NCI-H446 treated with DMSO at 0.1 percent for 48 hours (cell line): ENCODE results near the gene BCL2L12.

Experiments used
- DNase-seq: peaks from one replicate; lab custom pipeline; 2025; lab: John Stamatoyannopoulos, UW

Gene BCL2L12

GRCh38 chr19:49642492-49643035, 23.2 kb upstream of the BCL2L12 start:
- DNase-seq = no peak

- no peak for DNase-seq
Measured at GRCh38 chr19:49643466-49643865, 22.3 kb upstream of the BCL2L12 start.

DNA sequence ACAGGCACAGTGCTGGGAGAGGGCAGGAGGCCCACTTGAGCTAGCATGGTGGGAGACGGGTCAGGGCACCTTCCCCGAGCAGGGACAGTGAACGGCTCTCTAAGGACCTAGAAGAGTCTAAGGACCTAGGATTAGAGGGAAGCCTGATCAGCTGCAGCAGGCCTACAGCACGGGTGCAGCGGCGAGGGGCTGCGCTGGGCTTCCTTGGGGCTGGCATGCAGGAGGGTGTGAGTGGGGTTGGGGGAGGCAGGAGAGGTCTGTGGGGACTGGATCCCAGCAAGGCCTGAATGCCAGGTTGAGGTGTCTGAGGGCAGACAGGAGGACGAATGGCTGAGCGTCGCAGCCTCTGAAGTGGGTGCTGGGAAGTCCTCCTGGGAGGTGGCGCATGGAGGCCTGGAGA, 20.1 kb upstream of the BCL2L12 start:
- no peak for DNase-seq

GRCh38 chr19:49645995-49646394, 19.7 kb upstream of the BCL2L12 start:
- DNase-seq = no peak

GRCh38 chr19:49646586-49646985, 19.1 kb upstream of the BCL2L12 start:
- DNase-seq = no peak

DNA sequence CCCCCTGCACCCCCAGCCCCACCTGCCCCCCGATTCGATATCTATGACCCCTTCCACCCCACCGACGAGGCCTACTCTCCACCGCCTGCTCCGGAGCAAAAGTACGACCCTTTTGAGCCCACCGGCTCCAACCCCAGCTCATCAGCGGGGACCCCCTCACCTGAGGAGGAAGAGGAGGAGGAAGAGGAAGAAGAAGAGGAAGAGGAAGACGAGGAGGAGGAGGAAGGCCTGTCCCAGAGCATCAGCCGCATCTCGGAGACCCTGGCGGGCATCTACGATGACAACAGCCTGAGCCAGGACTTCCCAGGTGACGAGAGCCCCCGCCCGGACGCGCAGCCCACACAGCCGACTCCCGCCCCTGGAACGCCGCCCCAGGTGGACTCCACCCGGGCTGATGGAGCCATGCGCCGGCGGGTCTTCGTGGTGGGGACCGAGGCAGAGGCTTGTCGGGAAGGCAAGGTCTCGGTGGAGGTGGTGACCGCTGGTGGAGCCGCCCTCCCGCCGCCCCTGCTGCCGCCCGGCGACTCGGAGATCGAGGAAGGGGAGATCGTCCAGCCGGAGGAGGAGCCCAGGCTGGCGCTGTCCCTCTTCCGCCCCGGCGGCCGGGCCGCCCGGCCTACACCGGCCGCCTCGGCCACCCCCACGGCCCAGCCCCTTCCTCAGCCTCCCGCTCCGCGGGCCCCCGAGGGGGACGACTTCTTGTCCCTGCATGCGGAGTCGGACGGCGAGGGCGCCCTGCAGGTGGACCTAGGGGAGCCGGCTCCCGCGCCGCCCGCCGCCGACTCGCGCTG, 14.5 kb upstream of the BCL2L12 start:
- no peak for DNase-seq

GRCh38 chr19:49651820-49652550, 13.7 kb upstream of the BCL2L12 start:
- DNase-seq = no peak

DNA sequence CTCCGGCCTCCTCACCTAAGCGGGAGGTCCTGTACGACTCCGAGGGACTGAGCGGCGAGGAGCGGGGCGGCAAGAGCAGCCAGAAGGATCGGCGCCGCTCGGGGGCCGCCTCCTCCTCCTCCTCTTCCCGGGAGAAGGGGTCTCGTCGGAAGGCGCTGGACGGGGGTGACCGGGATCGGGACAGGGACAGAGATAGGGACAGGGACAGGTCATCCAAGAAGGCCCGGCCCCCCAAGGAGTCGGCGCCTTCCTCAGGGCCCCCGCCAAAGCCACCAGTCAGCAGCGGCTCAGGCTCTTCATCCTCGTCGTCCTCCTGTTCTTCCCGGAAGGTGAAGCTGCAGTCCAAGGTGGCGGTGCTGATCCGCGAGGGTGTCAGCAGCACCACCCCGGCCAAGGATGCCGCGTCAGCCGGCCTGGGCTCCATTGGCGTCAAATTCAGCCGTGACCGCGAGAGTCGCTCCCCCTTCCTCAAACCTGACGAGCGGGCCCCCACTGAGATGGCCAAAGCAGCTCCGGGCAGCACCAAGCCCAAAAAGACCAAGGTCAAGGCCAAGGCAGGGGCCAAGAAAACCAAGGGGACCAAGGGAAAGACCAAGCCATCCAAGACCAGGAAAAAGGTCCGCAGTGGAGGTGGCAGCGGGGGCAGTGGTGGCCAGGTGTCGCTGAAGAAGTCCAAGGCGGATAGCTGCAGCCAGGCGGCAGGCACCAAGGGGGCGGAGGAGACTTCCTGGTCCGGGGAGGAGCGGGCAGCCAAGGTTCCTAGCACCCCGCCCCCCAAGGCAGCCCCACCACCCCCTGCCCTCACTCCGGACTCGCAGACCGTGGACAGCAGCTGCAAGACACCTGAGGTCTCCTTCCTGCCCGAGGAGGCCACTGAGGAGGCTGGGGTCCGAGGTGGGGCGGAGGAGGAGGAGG, 12.9 kb upstream of the BCL2L12 start:
- no peak for DNase-seq

- no peak for DNase-seq
Measured at GRCh38 chr19:49653466-49653806, 12.3 kb upstream of the BCL2L12 start.

GRCh38 chr19:49654581-49654980, 11.2 kb upstream of the BCL2L12 start:
- no peak for DNase-seq

- DNase-seq = no peak
Measured at GRCh38 chr19:49655570-49656455, 9.9 kb upstream of the BCL2L12 start.

GRCh38 chr19:49656456-49657109, 9.2 kb upstream of the BCL2L12 start:
- no peak for DNase-seq

DNA sequence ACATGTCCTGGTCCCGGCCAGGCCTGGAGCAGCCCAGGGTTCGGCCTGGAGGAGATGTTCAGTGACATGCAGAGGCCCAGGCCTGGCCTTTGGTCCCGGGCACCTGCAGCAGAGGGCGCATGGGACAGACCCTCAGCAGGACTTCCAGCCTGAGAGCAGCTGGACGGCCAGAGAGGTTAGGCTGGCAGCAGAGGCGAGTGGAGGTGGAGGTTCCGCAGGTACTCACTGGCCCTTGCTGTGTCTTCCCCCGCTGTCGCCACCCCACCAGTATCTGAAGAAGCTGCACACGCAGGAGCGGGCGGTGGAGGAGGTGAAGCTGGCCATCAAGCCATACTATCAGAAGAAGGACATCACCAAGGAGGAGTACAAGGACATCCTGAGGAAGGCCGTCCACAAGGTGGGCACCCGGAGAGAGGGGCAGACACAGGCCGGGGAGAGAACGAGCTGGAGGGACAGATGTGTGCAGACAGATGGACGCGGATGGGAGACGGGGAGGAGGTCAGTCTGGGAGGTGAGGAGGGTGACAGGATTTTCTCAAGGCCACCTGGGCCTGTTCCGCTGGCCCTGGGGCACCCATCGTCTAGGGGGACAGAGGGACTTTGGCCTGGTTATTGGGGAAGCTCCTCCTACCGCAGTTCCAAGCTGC, 8.1 kb upstream of the BCL2L12 start:
- no peak for DNase-seq

GRCh38 chr19:49658139-49658517, 7.6 kb upstream of the BCL2L12 start:
- DNase-seq = no peak

DNA sequence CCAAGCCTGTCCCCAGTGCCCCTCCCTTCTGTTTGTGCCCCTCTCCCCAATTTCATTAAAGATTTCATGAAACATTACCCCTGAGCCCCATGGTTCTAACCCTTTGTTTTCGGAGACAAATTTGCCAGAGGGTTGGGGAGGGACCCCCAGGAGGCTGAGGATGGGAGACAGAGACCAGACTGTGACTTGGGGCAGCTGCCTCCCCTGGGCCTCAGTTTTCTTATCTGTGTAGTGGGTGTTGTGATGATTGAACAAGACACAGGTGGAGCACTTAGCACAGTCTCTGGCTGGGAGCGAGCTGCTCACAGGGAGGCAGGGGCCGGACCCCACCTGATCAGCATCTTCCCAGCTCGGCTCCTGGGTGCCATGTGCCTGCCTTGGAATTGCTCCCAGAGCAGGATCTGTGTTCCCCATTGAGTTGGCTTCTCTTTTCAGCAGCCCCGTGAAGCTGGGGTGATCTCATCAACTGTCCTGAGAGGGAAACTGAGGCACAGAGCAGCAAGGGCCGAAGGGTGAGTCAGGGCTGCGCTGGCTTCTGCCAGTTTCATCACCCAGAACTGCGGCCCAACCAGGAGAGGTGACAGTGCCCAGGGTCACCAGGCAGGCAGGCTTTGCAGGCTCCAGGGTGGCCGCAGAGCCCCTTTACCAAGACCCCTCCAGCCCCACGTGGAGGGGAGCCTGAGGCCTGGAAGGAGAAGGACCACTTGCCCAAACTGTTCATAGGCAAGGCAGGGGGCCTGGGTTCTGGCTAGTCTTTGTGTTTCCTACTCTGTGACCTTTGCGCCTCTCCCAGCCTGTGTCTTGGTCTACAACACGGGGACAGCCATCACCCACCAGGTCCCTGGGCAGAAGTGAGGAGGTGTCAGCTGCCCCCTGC, 6.9 kb upstream of the BCL2L12 start:
- no peak for DNase-seq

DNA sequence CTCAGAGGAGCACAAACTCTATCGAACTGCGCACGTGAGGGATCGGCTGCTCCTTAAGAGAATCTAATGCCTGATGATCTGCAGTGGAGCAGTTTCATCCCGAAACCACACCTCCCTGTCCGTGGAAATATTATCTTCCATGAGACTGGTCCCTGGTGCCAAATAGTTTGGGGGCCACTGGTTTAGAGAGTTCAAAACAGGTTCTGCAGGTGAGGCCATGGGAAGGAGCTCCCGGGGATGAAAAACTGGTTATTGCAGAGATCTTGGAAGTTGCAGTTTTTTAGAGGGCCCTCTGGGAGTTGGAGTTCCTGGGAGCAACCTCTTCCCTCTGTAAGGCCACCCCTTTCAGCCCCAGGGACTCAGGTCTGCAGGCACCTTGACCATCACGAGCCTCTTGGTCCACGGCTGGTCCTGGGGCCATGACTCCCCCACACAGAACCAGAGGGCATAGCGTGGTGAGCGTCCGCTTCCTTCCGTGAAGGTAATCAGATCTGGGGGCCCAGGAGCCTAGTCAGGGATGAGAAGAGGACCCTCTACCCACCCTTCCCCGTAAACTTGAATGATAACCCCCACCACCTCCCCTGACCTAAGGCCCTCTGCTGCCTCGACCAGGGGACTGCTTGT, 5.3 kb upstream of the BCL2L12 start:
- DNase-seq = no peak

GRCh38 chr19:49662011-49662410, 3.7 kb upstream of the BCL2L12 start:
- DNase-seq = no peak

DNA sequence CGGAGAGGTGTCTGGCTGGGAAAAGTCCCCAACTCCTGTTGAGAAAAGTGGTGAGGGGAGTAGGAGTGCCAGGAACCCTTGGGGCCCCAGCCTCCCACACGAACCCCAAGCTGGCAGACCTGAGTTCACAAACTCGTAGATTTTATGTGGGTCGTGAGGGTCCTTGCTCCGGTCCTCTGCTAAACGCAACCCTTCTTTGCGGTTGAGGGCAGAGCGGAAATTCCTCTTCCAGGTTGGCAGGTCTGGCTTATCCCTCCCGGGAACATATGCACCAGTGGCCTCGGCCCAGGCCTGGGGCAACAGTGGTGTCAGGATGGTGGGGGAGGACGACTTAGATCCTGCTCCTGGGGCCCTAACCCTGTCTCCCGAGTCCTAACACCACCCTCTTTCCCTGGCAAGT, 2.5 kb upstream of the BCL2L12 start:
- no peak for DNase-seq
